ENCODE results near the gene LAMA2.

DNA sequence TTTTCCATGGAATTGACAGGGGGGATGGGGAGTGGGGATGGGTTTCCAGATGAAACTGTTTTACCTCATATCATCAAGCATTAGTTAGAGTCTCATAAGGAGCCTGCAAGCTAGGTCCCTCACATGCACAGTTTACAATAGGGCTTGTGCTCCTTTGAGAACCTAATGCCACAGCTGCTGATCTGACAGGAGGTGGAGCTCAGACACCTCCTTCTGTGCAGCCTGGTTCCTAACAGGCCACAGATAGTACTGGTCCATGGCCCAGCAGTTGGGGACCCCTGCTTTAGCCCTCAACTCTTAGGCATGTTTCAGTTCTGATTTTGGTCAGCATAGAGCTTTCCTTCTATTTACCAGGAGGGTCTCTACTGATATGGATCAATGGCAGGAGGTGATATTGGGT lies 251.6 kb downstream of the LAMA2 start:
- TF ChIP-seq CTCF (IDR thresholded peaks at IDR 0.05; ENCODE audit: control extremely low read depth in 1 of 3, insufficient read depth in 1 of 3, low read depth in 1 of 3, low read length in 3 of 3), result no peak
- no peak for TF ChIP-seq POLR2A (IDR thresholded peaks at IDR 0.05; ENCODE audit: control extremely low read depth in 1 of 2, low read depth in 2 of 2, low read length in 2 of 2)
- no peak for TF ChIP-seq EZH2 (IDR thresholded peaks at IDR 0.05; ENCODE audit: low read depth, low read length, severe bottlenecking)
- TF ChIP-seq SP1 (IDR thresholded peaks at IDR 0.05; ENCODE audit: low read depth, low read length), result no peak
- TF ChIP-seq HDAC2 (IDR thresholded peaks at IDR 0.05; ENCODE audit: borderline replicate concordance in 1 of 2, low read depth in 2 of 2, low read length in 2 of 2), result no peak
- no peak for TF ChIP-seq YY1 (IDR thresholded peaks at IDR 0.05; ENCODE audit: low read depth, low read length)
- TF ChIP-seq CHD1 (IDR thresholded peaks at IDR 0.05; ENCODE audit: low read depth, low read length), result no peak
- TF ChIP-seq JUND (IDR thresholded peaks at IDR 0.05; ENCODE audit: low read length), result no peak
- TF ChIP-seq RAD21 (IDR thresholded peaks at IDR 0.05 in 1 of 2, conservative IDR thresholded peaks at IDR 0.05 in 1 of 2; ENCODE audit: low read depth in 2 of 2, low read length in 2 of 2), result peak; percentile 29 to 48; a peak in 3 of 4 replicates
- TF ChIP-seq, protein P1, sequence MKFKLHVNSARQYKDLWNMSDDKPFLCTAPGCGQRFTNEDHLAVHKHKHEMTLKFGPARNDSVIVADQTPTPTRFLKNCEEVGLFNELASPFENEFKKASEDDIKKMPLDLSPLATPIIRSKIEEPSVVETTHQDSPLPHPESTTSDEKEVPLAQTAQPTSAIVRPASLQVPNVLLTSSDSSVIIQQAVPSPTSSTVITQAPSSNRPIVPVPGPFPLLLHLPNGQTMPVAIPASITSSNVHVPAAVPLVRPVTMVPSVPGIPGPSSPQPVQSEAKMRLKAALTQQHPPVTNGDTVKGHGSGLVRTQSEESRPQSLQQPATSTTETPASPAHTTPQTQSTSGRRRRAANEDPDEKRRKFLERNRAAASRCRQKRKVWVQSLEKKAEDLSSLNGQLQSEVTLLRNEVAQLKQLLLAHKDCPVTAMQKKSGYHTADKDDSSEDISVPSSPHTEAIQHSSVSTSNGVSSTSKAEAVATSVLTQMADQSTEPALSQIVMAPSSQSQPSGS (IDR thresholded peaks at IDR 0.05; ENCODE audit: low read length), result no peak
- no peak for TF ChIP-seq GABPA (IDR thresholded peaks at IDR 0.05; ENCODE audit: borderline replicate concordance, insufficient read depth, low read length)
- no peak for TF ChIP-seq NRF1 (IDR thresholded peaks at IDR 0.05; ENCODE audit: low read depth, low read length)
- no peak for TF ChIP-seq CHD2 (IDR thresholded peaks at IDR 0.05; ENCODE audit: low read length)
- no peak for TF ChIP-seq POLR2AphosphoS5 (IDR thresholded peaks at IDR 0.05; ENCODE audit: low read depth, low read length)
